NCI-H69 (cell line): ENCODE measurements around the gene PDX1.

Source experiments
- DNase-seq: peaks from one replicate; lab custom pipeline; 2025; lab: John Stamatoyannopoulos, UW

PDX1 gene

DNA sequence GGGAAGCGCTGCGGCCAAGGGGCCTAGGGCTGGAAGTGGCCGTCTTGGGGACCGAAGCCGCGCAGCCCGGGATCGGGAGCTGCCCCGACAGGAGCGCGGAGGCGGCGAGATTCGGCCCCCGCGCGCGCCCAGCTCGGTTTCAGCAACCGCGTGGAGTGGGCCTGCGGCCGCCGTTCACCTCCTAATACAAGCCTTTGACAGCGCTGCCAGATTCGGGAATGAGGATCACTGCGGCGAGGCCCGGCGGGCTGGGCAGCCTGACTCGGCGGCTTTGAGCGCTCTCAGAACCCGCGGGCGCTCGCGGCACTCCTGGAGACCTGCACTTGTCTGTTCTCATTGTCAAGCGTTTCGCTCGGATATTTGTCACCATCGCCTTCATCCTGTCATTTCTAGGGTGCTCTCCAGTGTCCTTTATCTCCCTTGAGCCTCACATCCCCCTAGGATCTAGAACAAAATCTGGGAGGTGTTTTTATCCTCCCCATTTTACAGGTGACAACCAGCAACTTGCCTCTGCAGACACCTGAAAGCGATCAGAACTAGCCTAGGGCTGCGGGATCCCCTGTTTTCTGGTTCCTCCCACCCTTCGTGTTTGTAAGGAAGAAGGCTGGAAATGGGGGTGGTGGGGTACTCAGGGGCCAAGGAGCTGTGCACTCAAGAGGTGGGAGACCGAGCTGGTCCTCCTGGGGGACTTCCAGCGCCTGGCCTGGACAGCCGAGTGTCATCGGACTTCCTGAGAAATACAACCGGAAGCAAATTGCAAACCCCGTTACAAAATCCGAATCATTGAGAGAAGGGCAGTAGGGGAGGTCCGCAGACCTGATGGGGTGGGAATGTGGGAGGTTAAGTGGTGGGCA lies 50.8 kb downstream of the PDX1 start:
- no peak for DNase-seq

DNA sequence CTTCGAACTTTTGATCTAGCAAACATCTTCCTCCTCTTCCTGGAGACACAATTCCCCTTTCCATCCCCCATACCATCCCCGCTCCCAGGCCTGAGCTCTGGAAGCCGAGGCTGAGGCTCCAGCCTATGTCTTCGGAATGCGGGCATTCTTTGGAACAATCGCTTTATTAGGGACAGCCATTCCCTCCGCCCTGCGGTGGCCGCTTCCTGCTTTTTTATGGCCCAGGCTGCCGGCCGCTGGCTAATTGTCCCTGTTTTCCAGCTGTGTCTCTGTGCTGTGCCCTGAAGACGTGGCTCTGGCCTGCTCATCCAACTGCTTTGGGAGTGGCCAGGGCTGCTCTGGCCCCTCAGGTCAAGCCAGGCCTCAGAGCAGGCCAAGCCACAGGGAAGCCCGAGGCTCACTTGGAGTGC lies 51.4 kb downstream of the PDX1 start:
- no peak for DNase-seq

DNA sequence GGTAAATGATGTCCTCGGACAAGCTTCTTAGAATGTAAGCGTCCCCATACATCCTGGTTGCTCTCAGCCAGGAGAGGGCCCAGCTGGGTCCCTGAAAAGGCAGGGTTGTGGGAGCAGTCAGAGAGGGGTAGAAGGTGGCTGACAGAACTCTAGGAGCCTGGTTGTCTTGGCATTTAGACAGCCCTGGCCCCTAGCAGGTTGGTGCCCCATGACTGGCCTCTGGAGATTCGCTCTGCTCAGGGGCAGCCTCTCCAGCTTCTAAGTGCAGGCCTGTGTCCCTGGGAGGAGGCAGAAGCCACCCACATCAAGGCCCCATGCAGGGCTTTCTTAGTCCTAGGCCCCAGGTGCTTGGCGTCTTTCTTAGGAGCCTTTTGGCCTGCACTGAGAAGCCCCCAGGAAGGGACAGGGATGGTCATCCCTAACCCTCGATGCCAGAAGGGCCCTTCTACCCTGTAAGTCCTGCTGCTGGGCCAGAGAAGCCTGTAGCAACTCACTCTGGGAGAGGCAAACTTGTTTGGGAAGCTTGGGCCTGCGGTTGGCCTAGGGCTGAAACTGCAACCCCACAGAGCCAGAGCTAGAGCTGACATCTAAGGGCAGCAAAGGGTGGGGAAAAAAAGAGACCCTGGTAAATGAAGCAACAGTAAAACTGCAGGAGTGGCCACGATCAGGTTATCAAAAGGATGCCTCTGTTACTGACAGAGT lies 52.1 kb downstream of the PDX1 start:
- no peak for DNase-seq

DNA sequence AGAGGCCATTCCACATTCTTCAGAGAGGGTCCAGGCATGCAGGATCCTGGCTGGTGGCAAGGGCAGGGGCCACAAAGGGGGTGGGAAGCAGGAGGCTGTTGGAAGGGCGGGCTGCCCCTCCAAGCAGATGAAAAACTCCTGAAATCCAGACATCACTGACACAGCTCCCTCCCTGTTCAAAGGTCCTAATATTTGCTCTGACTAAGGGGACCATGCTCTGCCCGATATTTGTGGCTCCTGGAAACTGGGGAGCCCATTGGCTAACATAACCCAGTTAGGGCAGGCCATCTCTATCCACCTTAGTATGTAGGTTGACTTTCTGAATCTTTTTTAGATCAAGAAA lies 52.6 kb downstream of the PDX1 start:
- DNase-seq = no peak

DNA sequence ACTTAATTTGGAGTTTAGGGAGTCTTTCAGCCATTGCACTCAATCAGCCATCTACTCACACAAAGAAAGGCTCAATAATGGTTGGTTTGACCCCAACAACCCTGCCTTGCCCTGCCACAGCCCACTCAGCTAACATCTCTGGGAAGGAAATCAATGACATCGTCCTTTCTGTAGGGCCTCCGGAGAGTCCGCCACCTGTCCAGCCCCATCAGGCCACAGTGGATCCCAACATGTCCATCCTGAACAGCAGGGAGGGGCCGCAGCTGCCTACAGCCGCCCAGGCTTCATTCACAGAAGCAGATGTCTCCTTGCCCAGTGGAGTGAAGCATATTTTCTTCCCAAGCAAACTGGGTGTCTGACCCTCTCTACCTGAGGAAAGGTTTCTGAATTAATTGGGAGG lies 53.5 kb downstream of the PDX1 start:
- DNase-seq = no peak

DNA sequence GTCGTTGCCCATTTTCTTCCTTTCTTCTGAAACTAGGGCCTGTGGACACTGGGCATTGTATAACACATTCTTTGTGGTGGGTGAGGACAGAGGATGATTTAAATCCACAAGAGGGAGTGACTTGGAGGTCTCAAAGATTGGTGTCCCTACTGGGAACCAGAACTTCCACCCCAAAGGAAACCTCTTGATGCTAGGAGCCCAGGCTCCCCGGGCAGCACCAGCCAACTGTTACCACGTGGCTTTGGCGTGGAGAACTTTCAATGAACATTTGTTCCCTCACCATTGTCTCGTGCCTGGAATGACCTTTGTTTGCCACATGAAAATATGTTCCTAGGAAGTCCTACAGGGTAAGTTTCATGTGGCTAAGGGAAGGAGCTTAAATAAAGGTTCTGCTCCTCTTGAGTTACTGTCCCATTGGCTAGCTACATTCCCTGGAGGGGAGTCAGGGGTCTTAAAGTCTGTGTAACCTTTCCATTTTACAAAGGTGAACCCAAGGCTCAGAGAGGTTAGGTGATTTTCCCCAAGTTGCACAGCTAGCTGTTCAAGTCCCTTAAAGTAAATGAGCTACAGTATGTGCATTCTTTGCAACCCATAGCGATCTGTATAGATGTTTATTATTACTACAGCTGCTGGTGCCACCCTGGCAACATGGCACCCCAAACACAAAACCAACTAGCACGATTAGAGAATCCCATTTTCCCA lies 54.3 kb downstream of the PDX1 start:
- no peak for DNase-seq
